HepG2 (cell line): ENCODE results near the gene RPL18. TPM values are rescaled to one million over a fixed set of nuclear protein-coding genes. Genes with fewer than 3 reads are reported as not detected.
A peak's percentile ranks its signal among the peaks of the same experiment; 100 is the strongest.

Source experiments
- GZF1 ChIP-seq: sonication (generic); formaldehyde crosslinking; IDR thresholded peaks from 2 replicates; pipeline ENCODE4 v1.5.1; 2020; ENCODE audit warnings: mild to moderate bottlenecking, missing genetic modification reagents
- HNRNPLL ChIP-seq: fragments of 200-400 bp; formaldehyde crosslinking; IDR thresholded peaks from 2 replicates; pipeline ENCODE4 v1.6.1; 2017; ENCODE audit warnings: mild to moderate bottlenecking, low read depth, low read length; ENCODE audit not compliant: poor library complexity, severe bottlenecking
- HNRNPUL1 ChIP-seq: fragments of 200-400 bp; formaldehyde crosslinking; IDR thresholded peaks from 2 replicates; pipeline ENCODE4 v1.6.1; 2017; ENCODE audit warnings: low read depth, mild to moderate bottlenecking, low read length, moderate library complexity
- IKZF4 ChIP-seq: sonication (generic); formaldehyde crosslinking; IDR thresholded peaks from 2 replicates; pipeline ENCODE4 v1.5.1; 2020; ENCODE audit warnings: borderline replicate concordance, mild to moderate bottlenecking, low read depth, missing genetic modification reagents; ENCODE audit errors: not compliant biosample characterization
- KAT8 ChIP-seq: IDR thresholded peaks from 2 replicates; pipeline ENCODE4 v1.6.1; 2016; ENCODE audit warnings: missing genetic modification reagents, missing compliant biosample characterization
- KLF9 ChIP-seq: IDR thresholded peaks from 2 replicates; pipeline ENCODE4 v1.6.1; 2016; ENCODE audit warnings: low read depth
- NFE2L1 ChIP-seq: sonication (generic); formaldehyde crosslinking; IDR thresholded peaks from 2 replicates; pipeline ENCODE4 v1.4.0; 2020; ENCODE audit warnings: missing genetic modification reagents, mild to moderate bottlenecking, borderline replicate concordance
- NR3C1 ChIP-seq: sonication (generic); formaldehyde crosslinking; IDR thresholded peaks from 2 replicates; pipeline ENCODE4 v1.4.0; 2020; ENCODE audit warnings: missing genetic modification reagents
- RBFOX2 ChIP-seq: fragments of 200-400 bp; formaldehyde crosslinking; IDR thresholded peaks from 2 replicates; pipeline ENCODE4 v1.6.1; 2017; ENCODE audit warnings: low read depth, mild to moderate bottlenecking, low read length
- RXRA ChIP-seq: sonication (generic); formaldehyde crosslinking; IDR thresholded peaks from 2 replicates; pipeline ENCODE4 v1.5.1; 2020; ENCODE audit warnings: missing genetic modification reagents
- SCMH1 ChIP-seq: sonication (generic); formaldehyde crosslinking; IDR thresholded peaks from 2 replicates; pipeline ENCODE4 v1.9.0; 2021; ENCODE audit warnings: missing genetic modification reagents, mild to moderate bottlenecking, borderline replicate concordance
- SIX1 ChIP-seq: sonication (generic); formaldehyde crosslinking; IDR thresholded peaks from 2 replicates; pipeline ENCODE4 v1.4.0; 2020; ENCODE audit warnings: missing genetic modification reagents, borderline replicate concordance
- SMAD3 ChIP-seq: sonication (generic); formaldehyde crosslinking; IDR thresholded peaks from 2 replicates; pipeline ENCODE4 v1.4.0; 2020; ENCODE audit warnings: missing genetic modification reagents
- SMAD9 ChIP-seq: sonication (generic); formaldehyde crosslinking; IDR thresholded peaks from 2 replicates; pipeline ENCODE4 v1.5.1; 2020; ENCODE audit warnings: mild to moderate bottlenecking, missing genetic modification reagents
- ZNF619 ChIP-seq: sonication (generic); formaldehyde crosslinking; IDR thresholded peaks from 2 replicates; pipeline ENCODE4 v1.4.0; 2020; ENCODE audit warnings: mild to moderate bottlenecking, missing genetic modification reagents
- ZNF792 ChIP-seq: IDR thresholded peaks from 2 replicates; pipeline ENCODE4 v1.6.1; 2016
- polyA plus RNA-seq, 8 experiments: library from polyadenylated mRNA; depleted of rRNA in 3 of 8; stranded (reverse) in 7 of 8; unstranded in 1 of 8; fragments of >200 nt; fragmentation: Illumina TruSeq in 4 of 8; extraction: Trizol in 4 of 8; gene quantifications; 2 replicates each; pipeline versions ENCODE4 v1.2.1 to v1.2.3, GENCODE V29; 2011 to 2016; ENCODE audit warnings: low read depth in 4 of 8, missing spikeins in 1 of 8, mixed read lengths in 1 of 8; ENCODE audit not compliant: insufficient read depth in 1 of 8
- total RNA-seq, 5 experiments: library from RNA; depleted of rRNA; stranded (reverse); fragments of >200 nt; fragmentation: Illumina TruSeq; extraction: Trizol; gene quantifications; 2 replicates each; pipeline ENCODE4 v1.2.3, GENCODE V29; 2016; ENCODE audit warnings: low read depth in 1 of 5
- TF ChIP-seq, protein P1 (sequence below): IDR thresholded peaks from 2 replicates; pipeline ENCODE4 v1.6.1; 2016; ENCODE audit warnings: low read depth
- TF ChIP-seq, protein P2 (sequence below): sonication (generic); formaldehyde crosslinking; IDR thresholded peaks from 2 replicates; pipeline ENCODE4 v1.4.0; 2020; ENCODE audit warnings: missing genetic modification reagents, borderline replicate concordance
- TF ChIP-seq, protein P3 (sequence below): sonication (generic); formaldehyde crosslinking; IDR thresholded peaks from 2 replicates; pipeline ENCODE4 v1.4.0; 2020; ENCODE audit warnings: mild to moderate bottlenecking, missing genetic modification reagents
- TF ChIP-seq, protein P4 (sequence below): sonication (generic); formaldehyde crosslinking; IDR thresholded peaks from 2 replicates; pipeline ENCODE4 v1.4.0; 2020; ENCODE audit warnings: missing genetic modification reagents
- TF ChIP-seq, protein P5 (sequence below): sonication (generic); formaldehyde crosslinking; IDR thresholded peaks from 2 replicates; pipeline ENCODE4 v1.4.0; 2020; ENCODE audit warnings: mild to moderate bottlenecking, low read depth, missing genetic modification reagents

The RPL18 gene
- total and polyA plus RNA-seq, 2 of the 13 experiments (the other 11 are each of a cell fraction or from before 2014, with no cell fraction given), result 1,485 to 1,639 TPM

- TF ChIP-seq, protein P1, sequence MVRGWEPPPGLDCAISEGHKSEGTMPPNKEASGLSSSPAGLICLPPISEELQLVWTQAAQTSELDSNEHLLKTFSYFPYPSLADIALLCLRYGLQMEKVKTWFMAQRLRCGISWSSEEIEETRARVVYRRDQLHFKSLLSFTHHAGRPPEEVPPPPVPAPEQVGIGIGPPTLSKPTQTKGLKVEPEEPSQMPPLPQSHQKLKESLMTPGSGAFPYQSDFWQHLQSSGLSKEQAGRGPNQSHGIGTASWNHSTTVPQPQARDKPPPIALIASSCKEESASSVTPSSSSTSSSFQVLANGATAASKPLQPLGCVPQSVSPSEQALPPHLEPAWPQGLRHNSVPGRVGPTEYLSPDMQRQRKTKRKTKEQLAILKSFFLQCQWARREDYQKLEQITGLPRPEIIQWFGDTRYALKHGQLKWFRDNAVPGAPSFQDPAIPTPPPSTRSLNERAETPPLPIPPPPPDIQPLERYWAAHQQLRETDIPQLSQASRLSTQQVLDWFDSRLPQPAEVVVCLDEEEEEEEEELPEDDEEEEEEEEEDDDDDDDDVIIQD, result no peak
- TF ChIP-seq HNRNPLL (no peak), SIX1 (CRISPR knock-in tag) (peak; percentile 70), RBFOX2 (0 out of 2 replicates have a peak, but pooled peaks have one; percentile 19), RXRA (CRISPR knock-in tag) (peak; percentile 28; the same call in 1 of the 2 replicates), SMAD9 (CRISPR knock-in tag) (no peak), SMAD3 (CRISPR knock-in tag) (no peak), GZF1 (CRISPR knock-in tag) (no peak), KAT8 (CRISPR knock-in tag) (0 out of 2 replicates have a peak, but pooled peaks have one; percentile 30), IKZF4 (CRISPR knock-in tag) (no peak), KLF9 (CRISPR knock-in tag) (no peak), HNRNPUL1 (no peak), NR3C1 (no peak), SCMH1 (CRISPR knock-in tag) (no peak), NFE2L1 (CRISPR knock-in tag) (peak; percentile 47; the same call in 1 of the 2 replicates), ZNF619 (CRISPR knock-in tag) (no peak), ZNF792 (CRISPR knock-in tag) (no peak)
- TF ChIP-seq, protein P2, sequence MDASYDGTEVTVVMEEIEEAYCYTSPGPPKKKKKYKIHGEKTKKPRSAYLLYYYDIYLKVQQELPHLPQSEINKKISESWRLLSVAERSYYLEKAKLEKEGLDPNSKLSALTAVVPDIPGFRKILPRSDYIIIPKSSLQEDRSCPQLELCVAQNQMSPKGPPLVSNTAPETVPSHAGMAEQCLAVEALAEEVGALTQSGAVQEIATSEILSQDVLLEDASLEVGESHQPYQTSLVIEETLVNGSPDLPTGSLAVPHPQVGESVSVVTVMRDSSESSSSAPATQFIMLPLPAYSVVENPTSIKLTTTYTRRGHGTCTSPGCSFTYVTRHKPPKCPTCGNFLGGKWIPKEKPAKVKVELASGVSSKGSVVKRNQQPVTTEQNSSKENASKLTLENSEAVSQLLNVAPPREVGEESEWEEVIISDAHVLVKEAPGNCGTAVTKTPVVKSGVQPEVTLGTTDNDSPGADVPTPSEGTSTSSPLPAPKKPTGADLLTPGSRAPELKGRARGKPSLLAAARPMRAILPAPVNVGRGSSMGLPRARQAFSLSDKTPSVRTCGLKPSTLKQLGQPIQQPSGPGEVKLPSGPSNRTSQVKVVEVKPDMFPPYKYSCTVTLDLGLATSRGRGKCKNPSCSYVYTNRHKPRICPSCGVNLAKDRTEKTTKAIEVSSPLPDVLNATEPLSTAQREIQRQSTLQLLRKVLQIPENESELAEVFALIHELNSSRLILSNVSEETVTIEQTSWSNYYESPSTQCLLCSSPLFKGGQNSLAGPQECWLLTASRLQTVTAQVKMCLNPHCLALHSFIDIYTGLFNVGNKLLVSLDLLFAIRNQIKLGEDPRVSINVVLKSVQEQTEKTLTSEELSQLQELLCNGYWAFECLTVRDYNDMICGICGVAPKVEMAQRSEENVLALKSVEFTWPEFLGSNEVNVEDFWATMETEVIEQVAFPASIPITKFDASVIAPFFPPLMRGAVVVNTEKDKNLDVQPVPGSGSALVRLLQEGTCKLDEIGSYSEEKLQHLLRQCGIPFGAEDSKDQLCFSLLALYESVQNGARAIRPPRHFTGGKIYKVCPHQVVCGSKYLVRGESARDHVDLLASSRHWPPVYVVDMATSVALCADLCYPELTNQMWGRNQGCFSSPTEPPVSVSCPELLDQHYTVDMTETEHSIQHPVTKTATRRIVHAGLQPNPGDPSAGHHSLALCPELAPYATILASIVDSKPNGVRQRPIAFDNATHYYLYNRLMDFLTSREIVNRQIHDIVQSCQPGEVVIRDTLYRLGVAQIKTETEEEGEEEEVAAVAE, result no peak
- TF ChIP-seq, protein P3, sequence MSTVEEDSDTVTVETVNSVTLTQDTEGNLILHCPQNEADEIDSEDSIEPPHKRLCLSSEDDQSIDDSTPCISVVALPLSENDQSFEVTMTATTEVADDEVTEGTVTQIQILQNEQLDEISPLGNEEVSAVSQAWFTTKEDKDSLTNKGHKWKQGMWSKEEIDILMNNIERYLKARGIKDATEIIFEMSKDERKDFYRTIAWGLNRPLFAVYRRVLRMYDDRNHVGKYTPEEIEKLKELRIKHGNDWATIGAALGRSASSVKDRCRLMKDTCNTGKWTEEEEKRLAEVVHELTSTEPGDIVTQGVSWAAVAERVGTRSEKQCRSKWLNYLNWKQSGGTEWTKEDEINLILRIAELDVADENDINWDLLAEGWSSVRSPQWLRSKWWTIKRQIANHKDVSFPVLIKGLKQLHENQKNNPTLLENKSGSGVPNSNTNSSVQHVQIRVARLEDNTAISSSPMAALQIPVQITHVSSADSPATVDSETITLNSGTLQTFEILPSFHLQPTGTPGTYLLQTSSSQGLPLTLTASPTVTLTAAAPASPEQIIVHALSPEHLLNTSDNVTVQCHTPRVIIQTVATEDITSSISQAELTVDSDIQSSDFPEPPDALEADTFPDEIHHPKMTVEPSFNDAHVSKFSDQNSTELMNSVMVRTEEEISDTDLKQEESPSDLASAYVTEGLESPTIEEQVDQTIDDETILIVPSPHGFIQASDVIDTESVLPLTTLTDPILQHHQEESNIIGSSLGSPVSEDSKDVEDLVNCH (CRISPR knock-in tag), result no peak
- TF ChIP-seq, protein P4, sequence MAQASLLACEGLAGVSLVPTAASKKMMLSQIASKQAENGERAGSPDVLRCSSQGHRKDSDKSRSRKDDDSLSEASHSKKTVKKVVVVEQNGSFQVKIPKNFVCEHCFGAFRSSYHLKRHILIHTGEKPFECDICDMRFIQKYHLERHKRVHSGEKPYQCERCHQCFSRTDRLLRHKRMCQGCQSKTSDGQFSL, result no peak
- TF ChIP-seq, protein P5, sequence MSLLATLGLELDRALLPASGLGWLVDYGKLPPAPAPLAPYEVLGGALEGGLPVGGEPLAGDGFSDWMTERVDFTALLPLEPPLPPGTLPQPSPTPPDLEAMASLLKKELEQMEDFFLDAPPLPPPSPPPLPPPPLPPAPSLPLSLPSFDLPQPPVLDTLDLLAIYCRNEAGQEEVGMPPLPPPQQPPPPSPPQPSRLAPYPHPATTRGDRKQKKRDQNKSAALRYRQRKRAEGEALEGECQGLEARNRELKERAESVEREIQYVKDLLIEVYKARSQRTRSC (CRISPR knock-in tag), result no peak
Measured at GRCh38 chr19:48627201-48627864, 8.4 kb upstream of the RPL18 start (continued).
